Activated T-helper 1 cell treated with Interleukin-2 at 50 U/mL for 16 hours (primary cell): Measurements from ENCODE around the gene RAP1A.

ENCODE experiments used
- DNase-seq: peaks from one replicate; pipeline ENCODE4 v3.0.0-alpha.2; 2020; ENCODE audit warnings: low read depth

Gene RAP1A

DNA sequence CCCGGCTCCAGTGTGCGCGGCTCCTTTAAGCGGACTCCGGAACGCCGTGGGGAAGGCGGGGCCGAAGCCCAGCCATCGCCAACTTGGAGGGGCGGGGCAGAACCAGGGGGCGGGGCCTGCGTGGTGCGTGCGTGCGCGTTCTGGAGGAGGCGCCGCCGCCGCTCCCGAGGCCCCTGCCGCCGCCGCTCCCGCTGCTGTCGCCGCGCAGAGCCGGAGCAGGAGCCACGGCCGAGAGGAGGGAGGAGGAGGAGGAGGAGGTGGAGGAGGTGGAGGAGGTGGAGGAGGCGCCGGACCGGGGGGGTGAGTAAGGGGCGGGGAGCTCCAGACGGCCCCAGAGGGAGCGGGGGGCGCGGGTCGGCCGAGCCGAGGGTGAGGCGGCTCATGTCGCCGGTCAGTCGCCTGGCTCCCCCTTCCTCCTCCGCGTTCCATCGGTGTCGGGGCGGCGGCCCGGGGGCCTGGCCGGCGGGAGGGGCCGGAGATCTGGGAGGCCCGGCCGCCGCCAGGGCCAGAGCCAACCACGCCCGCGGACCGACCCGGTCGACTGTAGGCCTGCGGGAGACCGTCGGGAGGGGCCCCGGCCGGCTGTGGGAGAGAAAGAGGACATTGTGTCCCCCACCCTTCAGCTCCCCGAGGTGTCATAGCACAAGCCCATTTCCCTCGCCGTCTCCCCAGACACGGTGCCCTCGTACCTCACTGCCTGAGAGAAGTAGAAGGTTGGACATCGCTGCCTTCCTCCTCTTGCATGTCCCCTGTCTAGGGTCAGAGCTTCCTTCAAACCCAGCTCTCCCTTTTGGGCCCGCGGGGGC, at the start of gene RAP1A:
Gene RAP1A (plus strand): TSS at position 155 of the 806 bp plus-strand sequence. CDS start 71,572 bp downstream, outside the sequence.
- DNase-seq: peak; percentile 92

DNA sequence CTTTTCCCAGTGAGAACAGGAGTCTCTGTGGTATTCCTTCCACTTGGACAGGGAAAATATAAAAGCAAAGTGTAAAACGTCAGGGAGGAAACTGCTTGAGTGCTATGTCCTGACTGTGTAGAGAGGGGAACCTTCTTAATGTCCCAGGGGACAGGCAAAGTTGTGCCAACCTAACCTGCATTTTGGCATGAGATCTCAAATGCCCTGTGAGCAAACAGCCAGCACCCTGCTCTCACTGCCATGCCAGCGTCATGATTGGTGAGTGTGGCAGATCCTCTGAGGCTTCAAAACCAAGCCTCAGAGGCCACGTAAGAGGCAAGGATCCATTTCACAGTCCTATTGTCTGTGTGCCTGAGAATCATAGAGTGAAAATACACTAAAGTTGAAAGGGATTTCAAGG, 49.7 kb upstream of the RAP1A start:
- DNase-seq: no peak

DNA sequence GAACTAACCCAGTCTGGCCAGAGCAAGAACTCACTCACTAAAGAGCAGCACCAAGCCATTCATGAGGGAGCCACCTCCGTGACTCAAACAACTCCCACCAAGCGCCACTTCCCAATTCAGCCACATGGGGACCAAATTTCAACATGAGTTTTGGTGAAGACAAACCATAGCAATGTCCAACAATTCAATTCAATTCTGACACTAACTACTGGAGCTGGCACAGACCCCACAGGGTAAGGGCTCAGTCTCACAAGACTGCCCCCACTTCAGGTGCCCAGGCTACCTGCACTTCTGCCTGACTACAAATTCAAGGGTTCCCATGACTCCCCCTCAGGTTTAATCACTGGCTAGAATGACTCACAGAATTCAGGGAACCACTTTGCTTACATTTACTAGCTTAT, 48.8 kb upstream of the RAP1A start:
- peak; percentile 5 for DNase-seq

DNA sequence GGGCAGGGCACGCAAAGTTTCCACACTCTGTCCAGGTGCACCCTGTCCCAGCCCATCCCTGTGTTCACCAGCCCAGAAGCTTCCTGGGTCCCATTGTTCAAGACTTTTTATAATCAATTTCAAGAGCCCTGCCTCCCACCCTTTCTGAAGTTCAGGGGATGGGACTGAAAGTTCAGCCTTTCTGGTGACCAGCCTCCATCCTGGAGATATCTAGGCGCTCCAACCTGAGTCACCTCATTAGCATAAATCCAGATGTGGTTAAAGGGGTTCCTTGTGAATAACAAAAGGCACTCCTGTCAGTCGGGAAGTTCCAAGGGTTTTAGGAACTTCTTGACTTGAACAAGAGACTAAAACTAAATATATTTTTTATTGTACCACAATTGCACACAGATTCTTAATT, 48.4 kb upstream of the RAP1A start:
- no peak for DNase-seq

DNA sequence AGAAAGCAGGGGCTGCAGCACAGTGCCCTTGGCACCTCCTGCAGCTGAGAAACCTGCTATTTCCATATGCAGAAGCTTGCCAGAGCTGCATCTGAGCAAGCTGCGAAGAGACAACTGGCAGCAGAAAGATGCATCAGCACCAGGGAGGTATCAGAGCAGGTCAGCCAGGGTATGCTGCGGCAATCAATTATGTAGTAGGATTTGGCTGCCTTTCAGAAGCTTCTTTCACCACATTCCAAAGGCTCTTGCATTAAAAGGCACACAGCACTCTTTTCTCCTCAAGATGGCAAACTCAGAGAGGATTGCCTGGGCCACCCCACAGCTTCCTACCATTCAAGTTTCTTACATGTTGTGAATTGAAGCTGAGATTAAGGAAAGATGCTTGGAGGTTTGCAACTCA, 47.6 kb upstream of the RAP1A start:
- DNase-seq: no peak

DNA sequence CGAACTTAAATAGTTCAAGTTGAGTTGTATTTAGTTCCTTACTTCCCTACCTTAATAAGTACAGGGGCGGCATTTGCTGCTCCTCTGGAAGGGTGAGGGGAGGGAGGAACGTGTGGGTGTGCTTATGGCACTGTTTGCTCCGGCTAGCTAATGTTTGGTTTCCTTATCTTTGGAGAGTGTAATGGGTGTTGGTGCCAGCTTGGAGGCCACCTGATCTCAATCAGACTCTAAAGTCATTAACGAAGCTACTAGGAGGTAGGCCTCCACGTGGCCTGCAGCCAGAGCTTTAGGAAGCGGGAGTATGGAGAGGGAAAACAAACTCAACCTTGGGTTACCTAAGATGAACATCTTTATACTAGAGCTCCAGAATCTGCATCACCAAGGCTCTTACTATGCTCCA, 43.0 kb upstream of the RAP1A start:
- no peak for DNase-seq

DNA sequence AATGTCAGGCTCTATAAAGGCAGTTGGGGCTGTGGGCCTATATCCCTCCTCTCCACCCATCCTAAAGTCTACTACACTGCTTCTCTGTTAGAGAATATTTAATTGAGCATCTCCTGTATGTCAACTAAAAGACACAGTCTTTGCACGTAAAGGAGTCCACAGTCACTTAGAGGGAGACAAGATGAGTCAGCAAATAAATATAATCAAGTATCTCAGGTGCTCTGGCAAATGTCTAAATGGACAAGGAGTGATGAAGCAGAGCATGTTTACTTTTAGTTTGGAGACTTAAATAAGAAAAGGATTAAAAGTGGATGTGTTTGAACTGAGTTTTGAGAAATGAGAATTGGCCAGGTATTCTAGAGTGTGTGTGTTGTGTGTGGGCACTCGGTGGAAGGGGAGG, 41.8 kb upstream of the RAP1A start:
- DNase-seq: no peak

DNA sequence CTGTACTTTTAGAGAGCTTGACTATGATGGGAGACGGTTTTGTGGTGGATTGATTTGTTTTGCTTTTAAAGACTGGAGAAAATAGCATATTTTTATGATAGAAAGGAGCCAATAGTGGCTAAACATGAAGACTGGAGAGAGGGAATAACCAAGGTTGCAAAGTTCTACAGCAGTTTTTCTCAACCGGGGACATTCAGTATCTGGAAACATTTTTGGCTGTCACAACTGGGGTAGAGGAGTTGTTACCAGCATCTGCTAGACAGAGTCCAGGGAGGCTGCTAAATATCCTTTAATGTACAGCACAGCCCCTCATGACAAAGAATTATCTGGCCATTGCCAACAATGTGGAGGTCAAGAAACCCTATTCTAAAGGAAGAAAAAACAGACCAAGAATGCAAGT, 38.4 kb upstream of the RAP1A start:
- no peak for DNase-seq

DNA sequence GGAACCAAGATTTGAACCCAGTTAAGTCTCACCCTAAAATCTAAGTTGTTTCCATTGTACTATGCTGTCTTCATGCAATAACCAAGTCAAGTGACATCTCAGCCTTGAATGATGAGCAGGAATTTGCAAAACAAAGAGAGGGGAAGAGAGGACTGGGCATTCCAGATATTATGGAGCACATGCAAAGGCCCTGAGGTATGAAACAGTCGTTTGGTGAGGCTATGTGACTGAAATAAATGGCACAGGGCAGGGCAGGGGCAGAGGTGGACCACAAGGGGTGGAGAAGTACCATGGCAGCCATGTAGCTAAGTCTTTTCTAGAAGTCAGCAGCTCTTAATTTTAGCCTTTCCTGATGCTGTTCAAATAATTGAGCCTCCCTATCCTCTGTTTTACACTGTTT, 37.6 kb upstream of the RAP1A start:
- DNase-seq: no peak

DNA sequence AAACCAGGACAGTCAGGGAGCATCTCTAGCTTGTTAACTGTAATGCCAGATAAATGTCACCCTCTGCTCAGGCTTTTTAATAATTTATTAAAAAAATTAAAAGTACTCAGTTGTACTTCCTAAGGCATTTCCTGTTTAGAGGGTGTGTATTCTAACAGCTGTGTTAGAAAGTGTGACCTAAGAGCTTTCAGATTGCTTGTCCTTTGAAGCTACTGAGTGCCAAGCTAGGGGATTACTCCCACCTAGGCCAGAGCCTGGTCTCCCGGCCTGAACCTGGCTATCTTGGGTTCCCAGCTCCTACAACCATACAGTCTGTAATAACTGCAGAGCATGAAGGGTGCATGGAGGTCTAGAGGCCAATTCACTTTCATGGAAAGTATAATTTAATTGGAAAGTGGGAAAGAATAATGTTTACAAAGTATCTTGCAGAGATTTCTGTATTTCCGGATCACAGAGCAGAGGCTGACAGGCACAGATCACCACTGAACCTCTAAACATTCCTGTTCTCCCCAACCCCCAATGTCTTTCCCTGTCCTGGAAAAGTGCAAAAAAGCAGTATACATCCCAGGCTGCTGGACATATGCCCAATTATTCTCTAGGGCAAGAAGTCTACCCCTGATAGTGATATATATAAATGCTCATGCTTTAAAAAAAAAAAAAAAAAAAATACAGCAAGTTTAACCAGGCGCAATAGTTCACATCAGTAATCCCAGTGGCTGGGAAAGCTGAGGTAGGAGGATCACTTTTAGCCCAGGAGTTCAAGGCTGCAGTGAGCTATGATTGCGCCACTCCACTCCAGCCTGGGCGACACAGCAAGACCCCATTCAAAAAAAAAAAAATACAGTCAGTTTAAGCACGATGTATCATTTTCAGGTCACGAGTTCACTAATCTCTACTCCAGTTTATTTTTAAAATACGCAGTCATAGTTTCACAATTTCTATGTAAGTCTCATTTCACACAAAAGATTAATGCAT, 36.7 kb upstream of the RAP1A start:
- DNase-seq: no peak

DNA sequence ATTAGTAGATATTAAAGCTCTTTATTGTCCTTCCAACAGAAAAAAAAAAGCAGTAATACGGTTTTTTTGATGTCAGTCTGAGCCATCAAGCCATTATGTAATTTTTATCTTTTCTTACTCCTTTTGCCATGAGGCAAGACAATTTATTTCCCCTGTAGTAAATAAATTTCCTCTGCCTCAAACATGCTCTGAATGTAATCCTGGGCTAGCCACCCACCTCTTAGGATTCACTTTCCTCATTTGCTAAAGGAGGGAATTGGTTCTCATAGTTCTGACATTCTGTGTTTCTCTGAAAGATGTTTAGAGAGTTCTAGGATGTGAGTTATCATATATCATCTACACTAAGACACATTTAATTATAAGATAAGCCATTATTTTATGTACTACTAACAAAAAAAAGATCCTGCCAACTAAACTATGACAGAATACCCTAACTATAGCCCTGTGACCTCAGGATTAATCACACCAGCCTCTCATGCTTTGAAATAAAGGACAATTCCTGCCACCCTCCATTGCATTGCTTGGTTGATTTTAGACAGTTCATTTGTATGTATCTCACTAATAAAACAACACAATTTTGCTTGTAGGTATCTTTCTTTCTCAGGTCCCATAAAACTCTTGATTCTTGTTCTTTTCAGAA, 34.0 kb upstream of the RAP1A start:
- DNase-seq: no peak

DNA sequence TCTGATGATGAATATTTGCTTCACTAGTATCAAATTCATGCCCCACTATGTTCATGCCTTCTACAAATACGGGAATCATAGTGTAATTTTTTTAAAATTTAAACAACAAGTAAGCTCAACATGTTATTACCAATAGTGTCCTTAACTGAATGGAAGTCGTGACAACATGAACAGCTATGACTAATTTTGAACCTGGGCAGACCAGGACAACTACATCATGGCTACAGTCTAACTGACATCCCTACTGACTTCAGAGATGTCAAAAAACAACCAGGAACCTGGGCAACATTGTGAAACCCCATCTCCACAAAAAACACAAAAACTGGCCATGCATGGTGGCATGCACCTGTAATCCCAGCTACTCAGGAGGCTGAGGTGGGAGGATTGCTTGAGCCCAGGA, 33.5 kb upstream of the RAP1A start:
- DNase-seq: no peak

DNA sequence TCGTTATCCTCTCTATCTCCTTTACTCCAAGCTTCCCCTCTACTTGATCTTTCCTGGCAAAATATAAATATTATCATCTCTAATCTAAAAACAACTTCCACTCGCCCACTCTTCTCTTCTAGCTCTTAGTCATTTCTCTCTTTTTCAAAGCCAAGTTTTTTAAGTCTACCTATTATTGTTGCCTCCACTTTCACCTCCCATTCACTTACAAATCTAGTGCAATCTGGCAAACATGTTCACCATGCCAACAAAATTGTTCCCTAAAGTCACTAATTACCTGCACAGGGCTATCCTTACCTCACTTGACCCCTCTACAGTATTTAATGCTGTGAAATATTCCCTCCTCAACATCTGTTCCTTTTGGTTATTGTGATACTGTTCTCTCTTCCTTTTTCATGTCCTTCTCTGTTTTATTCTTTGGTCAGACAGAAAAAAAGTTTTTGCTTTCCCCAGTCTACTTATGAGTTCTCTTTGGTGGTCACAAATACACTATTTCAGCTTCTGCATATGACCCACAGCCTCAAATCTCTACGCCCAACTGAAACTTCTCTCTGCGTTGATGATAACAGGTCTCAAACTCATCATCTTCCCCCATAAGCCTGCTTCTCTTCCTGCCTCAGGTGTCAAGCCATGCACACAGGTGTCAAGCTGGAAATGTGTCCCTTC, 31.9 kb upstream of the RAP1A start:
- DNase-seq: no peak

DNA sequence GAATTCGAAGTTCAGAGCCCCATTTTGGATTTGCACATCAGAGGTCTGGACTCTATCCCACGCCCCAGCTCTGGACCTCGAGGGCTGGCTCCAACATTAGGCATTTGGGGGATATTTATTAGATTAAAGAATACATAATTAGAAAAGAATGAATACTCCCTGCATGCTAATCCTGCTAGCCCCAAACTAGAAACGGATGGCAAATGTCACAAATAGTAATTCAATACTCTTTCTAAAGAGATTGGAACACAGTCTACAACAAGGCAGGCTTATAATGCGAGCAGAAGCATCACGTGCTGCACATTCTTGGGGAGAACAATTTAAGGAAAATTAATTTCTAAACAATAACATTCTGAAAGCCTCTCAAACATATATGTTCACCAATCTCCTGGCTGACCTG, 27.7 kb upstream of the RAP1A start:
- no peak for DNase-seq

DNA sequence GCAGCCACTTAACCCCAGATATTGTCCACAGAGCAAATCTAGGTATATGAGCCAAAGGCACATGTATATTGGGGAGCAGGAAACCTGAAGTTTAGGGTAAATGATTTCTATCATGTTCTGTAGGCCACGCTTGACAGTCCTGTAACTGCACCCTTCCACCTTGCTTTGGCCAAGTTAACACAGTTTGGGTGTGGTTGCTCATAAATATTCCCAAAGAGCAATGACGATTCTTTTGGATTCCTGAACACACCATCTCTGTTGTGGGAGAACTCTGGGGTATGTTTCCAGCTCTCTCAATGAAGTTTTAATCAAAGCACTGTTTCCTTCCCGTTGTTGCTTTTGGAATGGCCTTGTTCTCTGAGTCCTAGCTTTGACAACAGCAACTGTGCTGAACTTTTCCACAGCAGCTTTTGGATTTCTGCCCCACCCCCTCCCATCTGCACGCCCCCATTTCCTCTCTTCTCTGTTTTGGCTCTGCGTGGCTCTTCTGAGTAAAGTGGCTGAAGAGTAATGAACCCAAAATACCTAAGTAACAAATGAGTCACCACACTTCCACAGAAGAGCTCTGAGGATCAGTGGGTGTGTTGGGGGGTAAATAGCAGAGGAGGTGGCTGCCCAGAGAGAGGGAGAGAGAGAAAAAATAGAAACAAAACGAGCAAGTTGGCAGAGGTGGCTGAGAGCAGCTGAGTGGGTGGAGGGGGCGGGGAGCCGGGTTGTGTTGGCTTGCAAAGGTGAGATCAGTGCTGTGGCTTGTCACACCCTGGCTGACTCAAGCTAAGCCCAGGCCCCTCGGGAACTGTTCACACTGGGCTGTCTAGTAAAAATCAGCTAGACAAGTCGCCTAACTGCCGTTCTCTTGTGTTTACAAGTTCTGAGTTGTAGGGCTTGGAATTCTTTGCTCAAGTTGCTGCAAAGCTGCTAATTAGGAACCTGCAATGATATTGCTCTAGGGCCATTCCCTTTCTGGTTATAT, 26.9 kb upstream of the RAP1A start:
- peak; percentile 87 for DNase-seq

DNA sequence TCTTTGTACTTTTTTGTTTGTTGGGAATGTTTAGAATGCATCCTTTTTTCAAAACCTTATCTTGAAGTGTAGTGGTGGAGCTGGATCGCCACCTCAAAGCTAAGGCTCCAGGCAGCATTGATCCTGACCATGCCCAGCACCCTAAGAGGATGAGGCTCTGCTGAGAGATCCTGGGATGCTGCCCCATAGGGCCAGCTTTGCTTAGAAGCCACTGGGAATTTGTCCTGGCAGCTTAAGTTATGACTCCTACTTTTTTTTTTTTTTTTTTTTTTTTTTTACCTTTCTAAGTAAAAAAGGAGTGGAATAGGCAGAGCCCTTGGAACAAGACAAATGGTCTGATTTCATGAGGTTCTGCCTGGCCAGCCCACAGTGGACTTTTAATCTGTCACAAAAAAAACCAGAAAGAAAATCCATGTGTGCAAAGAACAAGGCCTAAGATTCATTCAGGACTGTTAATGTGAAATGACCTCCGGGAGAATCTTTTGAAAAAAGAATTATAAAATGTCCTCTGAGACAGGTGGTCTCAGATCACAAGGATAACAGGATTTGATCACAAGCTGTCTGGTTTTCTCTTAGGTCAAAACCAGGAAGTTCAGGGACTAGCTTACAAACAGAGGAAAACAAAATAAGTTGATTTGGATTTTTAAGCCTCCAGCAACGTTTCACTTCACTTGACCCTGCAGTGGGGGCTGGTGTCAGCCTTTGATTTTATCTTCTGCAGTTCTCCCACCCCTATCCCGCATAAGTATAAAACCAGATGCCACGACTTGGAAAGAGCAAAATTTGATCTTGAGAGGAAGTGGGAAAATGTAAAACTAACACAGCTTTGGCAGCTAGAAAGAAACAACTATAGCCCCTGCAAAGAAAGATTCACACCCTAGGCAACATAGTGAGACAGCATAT, 25.9 kb upstream of the RAP1A start:
- DNase-seq: no peak

DNA sequence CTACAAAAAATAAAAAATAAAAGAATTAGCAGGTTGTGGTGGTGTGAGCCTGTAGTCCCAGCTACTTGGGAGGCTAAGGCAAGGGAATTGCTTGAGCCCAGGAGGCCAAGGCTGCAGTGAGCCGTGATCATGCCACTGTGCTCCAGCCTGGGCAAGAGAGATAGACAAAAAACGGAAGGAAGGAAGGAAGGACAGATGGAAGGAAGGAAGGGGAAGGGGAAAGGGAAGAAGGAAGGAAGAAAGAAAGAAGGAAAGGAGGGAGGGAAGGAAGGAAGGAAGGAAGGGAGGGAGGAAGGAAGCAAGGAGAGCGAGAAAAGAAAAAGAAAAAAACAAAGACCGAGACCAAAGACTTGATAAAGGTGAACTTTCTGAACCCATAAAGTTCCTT, 25.3 kb upstream of the RAP1A start:
- no peak for DNase-seq

DNA sequence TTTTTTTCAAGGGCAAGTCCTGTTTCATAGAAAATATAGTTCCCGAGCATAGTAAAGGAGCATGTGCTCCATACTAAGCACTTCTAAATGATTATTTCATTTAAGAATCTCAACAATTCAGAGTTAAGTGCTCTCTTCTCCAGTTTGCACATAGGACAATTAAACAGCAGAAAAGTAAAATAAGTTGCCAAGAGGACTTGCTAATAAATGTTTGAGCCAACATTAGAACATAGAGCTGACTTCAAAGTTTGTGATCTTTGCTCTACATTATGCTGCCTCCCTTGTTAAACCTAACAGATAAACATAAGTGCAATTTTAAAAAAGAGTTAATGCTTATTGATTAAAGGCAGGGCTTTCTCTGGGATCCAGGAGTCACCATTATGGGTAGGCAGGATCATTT, 23.8 kb upstream of the RAP1A start:
- no peak for DNase-seq

DNA sequence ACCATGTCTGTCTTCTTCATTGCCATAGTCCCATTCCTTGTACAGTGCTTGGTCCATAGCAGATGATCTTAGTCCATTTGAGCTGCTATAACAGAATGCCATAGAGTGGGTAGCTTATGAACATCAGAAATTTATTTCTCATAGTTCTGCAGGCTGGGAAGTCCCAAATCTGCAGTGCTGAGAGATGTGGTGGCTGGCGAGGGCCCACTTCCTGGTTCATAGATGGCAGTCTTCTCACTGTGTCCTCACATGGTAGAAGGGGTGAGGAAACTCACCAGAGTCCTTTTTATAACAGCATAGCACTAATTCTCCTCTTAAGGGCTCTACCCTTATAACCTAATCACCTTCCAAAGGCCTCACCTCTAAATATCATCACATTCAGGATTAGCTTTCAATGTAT, 23.1 kb upstream of the RAP1A start:
- DNase-seq: peak; percentile 38

DNA sequence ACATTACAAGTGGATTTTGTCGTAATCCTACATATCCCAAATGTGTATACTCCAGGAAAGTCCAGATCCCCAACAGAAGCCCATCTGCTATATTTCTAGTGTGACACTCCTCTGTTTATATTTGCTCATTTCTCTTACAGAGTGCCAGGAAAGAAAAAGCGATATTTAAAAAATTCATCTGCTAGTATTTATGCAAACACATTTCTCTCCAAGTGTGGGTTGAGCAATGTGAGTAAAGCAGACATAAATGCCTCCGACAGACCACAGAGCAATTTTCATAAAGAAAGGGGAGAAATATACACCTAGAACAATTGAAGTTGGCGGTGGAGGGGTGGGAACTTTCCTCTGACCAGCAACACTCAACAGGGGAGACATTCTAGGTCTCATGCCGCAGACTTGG, 22.2 kb upstream of the RAP1A start:
- DNase-seq: no peak
